Ovary (tissue), 9 donors: ENCODE measurements around the gene NCAM1. TPM values are rescaled to one million over a fixed set of nuclear protein-coding genes. Genes with fewer than 3 reads are reported as not detected.

ENCODE experiments used
- DNase-seq, 5 donors: peaks; one replicate each; pipeline ENCODE4 v3.0.0-alpha.2; 2019 to 2020
- H3K27ac ChIP-seq, 2 donors: fragments of 200-600 bp; one replicate each; pipeline versions ENCODE4 v1.5.1 to v1.8.0; 2019 to 2022
- H3K27me3 ChIP-seq: fragments of 200-600 bp; one replicate; pipeline ENCODE4 v1.8.0; 2022
- H3K36me3 ChIP-seq: fragments of 200-600 bp; sonication (generic); one replicate; pipeline ENCODE4 v1.5.1; 2019
- H3K4me1 ChIP-seq: one replicate; pipeline ENCODE4 v1.8.1; 2013; ENCODE audit warnings: mild to moderate bottlenecking, moderate library complexity; ENCODE audit not compliant: insufficient read depth
- H3K4me3 ChIP-seq: fragments of 200-600 bp; sonication (generic); one replicate; pipeline ENCODE4 v1.5.1; 2017
- H3K9me3 ChIP-seq, 2 donors: fragments of 200-600 bp in 1 of 2; sonication (generic) in 1 of 2; one replicate each; pipeline versions ENCODE4 v1.5.1 to v1.8.1; 2013 to 2019; ENCODE audit warnings: mild to moderate bottlenecking in 1 of 2, moderate library complexity in 1 of 2
- CTCF ChIP-seq, 3 donors: fragments of 450-650 bp in 2 of 3; fragments of 200-600 bp in 1 of 3; IDR thresholded peaks; one replicate each; pipeline versions ENCODE4 v1.5.1 to v1.8.0; 2016 to 2022; ENCODE audit warnings: antibody characterized with exemption in 3 of 3, mild to moderate bottlenecking in 1 of 3
- EP300 ChIP-seq: sonication (generic); formaldehyde crosslinking; IDR thresholded peaks from one replicate; pipeline ENCODE4 v1.6.1; 2017; ENCODE audit warnings: antibody characterized with exemption
- POLR2A ChIP-seq: fragments of 450-650 bp; IDR thresholded peaks from one replicate; pipeline ENCODE4 v1.6.1; 2017; ENCODE audit warnings: antibody characterized with exemption, mild to moderate bottlenecking, moderate library complexity
- WGBS, 3 donors: extraction: QIAGEN DNeasy Blood & Tissue Kit in 1 of 3; methylation state at CpG; one replicate each; pipeline versions ENCODE4 v1.1.5 to v1.1.7; 2013 to 2017; 5-methylcytosine and 5-hydroxymethylcytosine counted together
- intact Hi-C, 4 donors: fragments of 100-400 bp; cut with DNase I; formaldehyde crosslinking; loops; one replicate each; pipeline versions ENCODE4 v1.11.0 to v1.15.1; 2022 to 2023
- polyA plus RNA-seq, 2 donors: library from polyadenylated mRNA; stranded (reverse); fragments of 200-250 nt in 1 of 2; fragments of 350-450 nt in 1 of 2; fragmentation: Illumina TruSeq in 1 of 2; extraction: RNeasy Lipid Tissue Mini Kit (QIAGEN cat#74804) in 1 of 2; gene quantifications; one replicate each; pipeline ENCODE4 v1.2.3, GENCODE V29; 2013 to 2014
- total RNA-seq, 7 donors: library from RNA; depleted of rRNA in 2 of 7; stranded (reverse); fragments of >200 nt in 2 of 7; fragmentation: NEBNext Ultra II Directional in 3 of 7; extraction: Animal tissue kit (Norgen Biotek cat#: 25700) in 3 of 7; gene quantifications; one replicate each; pipeline versions ENCODE4 v1.1.0 to v1.2.4, GENCODE V29; 2016 to 2023
- donor health status: DM: no; HTN: no; CAD: no; lungs with moderate emphysema.
- donor health status: DM: no; HTN: no; CAD: no.
- donor health status: Bipolar disorder and iron deficiency.
- donor health status: DM: yes; HTN: yes; CAD: no.
- donor health status: DM: no; HTN: no; CAD: no.
- donor health status: DM: yes; HTN: yes; CAD: no.

NCAM1 gene
- total and polyA plus RNA-seq, 9 donors = 23.0 to 194 (median 106) TPM

- no peak for DNase-seq
- 84 to 88% (median 87%) methylated on average over 4 of the region's 4 CpGs for WGBS, 3 donors
- H3K36me3 ChIP-seq = no peaks in the 10 kb centered on the region
- H3K27me3 ChIP-seq = no peaks in the 10 kb centered on the region
- no peak overlapping the region for H3K4me3 ChIP-seq
- H3K27ac ChIP-seq = no peak overlapping the region
- TF ChIP-seq CTCF (IDR thresholded peaks at IDR 0.05) (no peak), EP300 (no peak), POLR2A (no peak)
- no peaks in the 10 kb centered on the region for H3K9me3 ChIP-seq
- no peaks in the 10 kb centered on the region for H3K4me1 ChIP-seq
- intact Hi-C loops = loop anchor here in 1 of 4 donors (10.0 kb wide), 1 partner anchor 149 kb away; no protein-coding TSS in a partner anchor
Observed at GRCh38 chr11:112965656-112966055, 4.4 kb downstream of the NCAM1 start.

GRCh38 chr11:112966561-112966960 lies 5.3 kb downstream of the NCAM1 start:
- H3K9me3 ChIP-seq = no peaks in the 10 kb centered on the region
- TF ChIP-seq POLR2A = no peak
- no peak for TF ChIP-seq CTCF (IDR thresholded peaks at IDR 0.05)
- TF ChIP-seq EP300 = no peak
- no peak overlapping the region for H3K4me3 ChIP-seq
- no peaks in the 10 kb centered on the region for H3K27me3 ChIP-seq
- no peaks in the 10 kb centered on the region for H3K4me1 ChIP-seq
- no peak for DNase-seq
- intact Hi-C loops = loop anchor here in 1 of 4 donors (10.0 kb wide), 1 partner anchor 148 kb away; no protein-coding TSS in a partner anchor
- no peak overlapping the region for H3K27ac ChIP-seq
- no peaks in the 10 kb centered on the region for H3K36me3 ChIP-seq
- WGBS, 3 donors = 90 to 94% (median 92%) methylated on average over 4 of the region's 4 CpGs

- TF ChIP-seq CTCF (IDR thresholded peaks at IDR 0.05) = no peak
- TF ChIP-seq EP300 = no peak
- TF ChIP-seq POLR2A = no peak
- no peaks in the 10 kb centered on the region for H3K27me3 ChIP-seq
- 62 to 93% (median 86%) methylated on average over 3 of the region's 3 CpGs for WGBS, 3 donors
- H3K4me3 ChIP-seq = no peak overlapping the region
- no peaks in the 10 kb centered on the region for H3K9me3 ChIP-seq
- no peak overlapping the region for H3K27ac ChIP-seq
- H3K36me3 ChIP-seq = no peaks in the 10 kb centered on the region
- no peak for DNase-seq
- intact Hi-C loops = loop anchor here in 1 of 4 donors (10.0 kb wide), 1 partner anchor 148 kb away; no protein-coding TSS in a partner anchor
- no peaks in the 10 kb centered on the region for H3K4me1 ChIP-seq
Observed at GRCh38 chr11:112967082-112967481, 5.9 kb downstream of the NCAM1 start.

- intact Hi-C loops = loop anchor here in 1 of 4 donors (10.0 kb wide), 1 partner anchor 146 kb away; no protein-coding TSS in a partner anchor
- TF ChIP-seq CTCF (IDR thresholded peaks at IDR 0.05) = no peak
- TF ChIP-seq POLR2A = no peak
- TF ChIP-seq EP300 = no peak
Observed at GRCh38 chr11:112968941-112969713, 7.9 kb downstream of the NCAM1 start.

More at GRCh38 chr11:112968941-112969713, 7.9 kb downstream of the NCAM1 start:
- Histone ChIP-seq H3K4me3 (no peak overlapping the region), H3K27me3 (no peaks in the 10 kb centered on the region), H3K36me3 (no peaks in the 10 kb centered on the region), H3K27ac (no peak overlapping the region), H3K9me3 (no peaks in the 10 kb centered on the region), H3K4me1 (no peaks in the 10 kb centered on the region)
- DNase-seq = no peak
- 12 to 24% (median 18%) methylated on average over 6 of the region's 6 CpGs for WGBS, 3 donors
